ENCODE data around the gene ACSL1.

DNA sequence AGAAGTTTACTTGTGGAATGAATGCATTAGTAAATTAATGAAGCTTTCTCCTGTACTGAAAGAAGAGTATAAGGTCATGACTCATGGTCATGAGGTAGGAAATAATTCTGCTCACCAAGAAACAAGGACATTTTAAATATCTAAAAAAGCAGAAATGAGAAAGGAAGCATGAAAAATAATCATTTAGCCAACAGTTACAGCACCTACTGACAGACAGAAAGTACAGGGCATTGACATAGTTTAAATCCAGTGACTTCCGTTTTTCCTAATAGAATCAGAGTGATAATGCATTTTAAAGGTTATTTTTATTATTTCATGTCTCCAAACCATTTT is 30.5 kb upstream of the ACSL1 start:
- TF ChIP-seq RAD21 (conservative IDR thresholded peaks at IDR 0.05 in 1 of 2, IDR thresholded peaks at IDR 0.05 in 1 of 2): no peak
- TF ChIP-seq, protein P1, sequence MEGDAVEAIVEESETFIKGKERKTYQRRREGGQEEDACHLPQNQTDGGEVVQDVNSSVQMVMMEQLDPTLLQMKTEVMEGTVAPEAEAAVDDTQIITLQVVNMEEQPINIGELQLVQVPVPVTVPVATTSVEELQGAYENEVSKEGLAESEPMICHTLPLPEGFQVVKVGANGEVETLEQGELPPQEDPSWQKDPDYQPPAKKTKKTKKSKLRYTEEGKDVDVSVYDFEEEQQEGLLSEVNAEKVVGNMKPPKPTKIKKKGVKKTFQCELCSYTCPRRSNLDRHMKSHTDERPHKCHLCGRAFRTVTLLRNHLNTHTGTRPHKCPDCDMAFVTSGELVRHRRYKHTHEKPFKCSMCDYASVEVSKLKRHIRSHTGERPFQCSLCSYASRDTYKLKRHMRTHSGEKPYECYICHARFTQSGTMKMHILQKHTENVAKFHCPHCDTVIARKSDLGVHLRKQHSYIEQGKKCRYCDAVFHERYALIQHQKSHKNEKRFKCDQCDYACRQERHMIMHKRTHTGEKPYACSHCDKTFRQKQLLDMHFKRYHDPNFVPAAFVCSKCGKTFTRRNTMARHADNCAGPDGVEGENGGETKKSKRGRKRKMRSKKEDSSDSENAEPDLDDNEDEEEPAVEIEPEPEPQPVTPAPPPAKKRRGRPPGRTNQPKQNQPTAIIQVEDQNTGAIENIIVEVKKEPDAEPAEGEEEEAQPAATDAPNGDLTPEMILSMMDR (IDR thresholded peaks at IDR 0.05): no peak
- TF ChIP-seq EP300 (IDR thresholded peaks at IDR 0.05): no peak
- TF ChIP-seq, protein P2, sequence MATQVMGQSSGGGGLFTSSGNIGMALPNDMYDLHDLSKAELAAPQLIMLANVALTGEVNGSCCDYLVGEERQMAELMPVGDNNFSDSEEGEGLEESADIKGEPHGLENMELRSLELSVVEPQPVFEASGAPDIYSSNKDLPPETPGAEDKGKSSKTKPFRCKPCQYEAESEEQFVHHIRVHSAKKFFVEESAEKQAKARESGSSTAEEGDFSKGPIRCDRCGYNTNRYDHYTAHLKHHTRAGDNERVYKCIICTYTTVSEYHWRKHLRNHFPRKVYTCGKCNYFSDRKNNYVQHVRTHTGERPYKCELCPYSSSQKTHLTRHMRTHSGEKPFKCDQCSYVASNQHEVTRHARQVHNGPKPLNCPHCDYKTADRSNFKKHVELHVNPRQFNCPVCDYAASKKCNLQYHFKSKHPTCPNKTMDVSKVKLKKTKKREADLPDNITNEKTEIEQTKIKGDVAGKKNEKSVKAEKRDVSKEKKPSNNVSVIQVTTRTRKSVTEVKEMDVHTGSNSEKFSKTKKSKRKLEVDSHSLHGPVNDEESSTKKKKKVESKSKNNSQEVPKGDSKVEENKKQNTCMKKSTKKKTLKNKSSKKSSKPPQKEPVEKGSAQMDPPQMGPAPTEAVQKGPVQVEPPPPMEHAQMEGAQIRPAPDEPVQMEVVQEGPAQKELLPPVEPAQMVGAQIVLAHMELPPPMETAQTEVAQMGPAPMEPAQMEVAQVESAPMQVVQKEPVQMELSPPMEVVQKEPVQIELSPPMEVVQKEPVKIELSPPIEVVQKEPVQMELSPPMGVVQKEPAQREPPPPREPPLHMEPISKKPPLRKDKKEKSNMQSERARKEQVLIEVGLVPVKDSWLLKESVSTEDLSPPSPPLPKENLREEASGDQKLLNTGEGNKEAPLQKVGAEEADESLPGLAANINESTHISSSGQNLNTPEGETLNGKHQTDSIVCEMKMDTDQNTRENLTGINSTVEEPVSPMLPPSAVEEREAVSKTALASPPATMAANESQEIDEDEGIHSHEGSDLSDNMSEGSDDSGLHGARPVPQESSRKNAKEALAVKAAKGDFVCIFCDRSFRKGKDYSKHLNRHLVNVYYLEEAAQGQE (IDR thresholded peaks at IDR 0.05): no peak
- TF ChIP-seq HOXB13 (CRISPR knock-in tag; IDR thresholded peaks at IDR 0.05; ENCODE audit: low read depth): no peak
- TF ChIP-seq JUNB (IDR thresholded peaks at IDR 0.05): no peak
- TF ChIP-seq SREBF2 (IDR thresholded peaks at IDR 0.05): no peak
- no peak for TF ChIP-seq RARB (CRISPR knock-in tag; IDR thresholded peaks at IDR 0.05)

All from A549 (cell line).